Upper lobe of left lung (tissue), 4 donors: ENCODE results near the gene HNRNPUL1.

Experiments
- CTCF ChIP-seq, 6 experiments: fragments of 450-650 bp in 4 of 6; fragments of 200-600 bp in 2 of 6; sonication (generic) in 2 of 6; IDR thresholded peaks; one replicate each; pipeline ENCODE4 v1.5.1; 2016 to 2019; ENCODE audit warnings: antibody characterized with exemption in 6 of 6
- POLR2A ChIP-seq, 4 donors: fragments of 450-650 bp; IDR thresholded peaks; one replicate each; pipeline ENCODE4 v1.5.1; 2016 to 2017; ENCODE audit warnings: antibody characterized with exemption in 4 of 4, mild to moderate bottlenecking in 2 of 4

- TF ChIP-seq CTCF (IDR thresholded peaks at IDR 0.05) (no peak), POLR2A (IDR thresholded peaks at IDR 0.05) (no peak)
Observed at GRCh38 chr19:41253660-41254059, 10.5 kb upstream of the HNRNPUL1 start.
